Transverse colon (tissue), 3 donors: ENCODE data around the gene NFATC4.

ENCODE experiments used
- CTCF ChIP-seq, 5 experiments: fragments of 200-600 bp in 3 of 5; fragments of 450-650 bp in 2 of 5; sonication (generic) in 3 of 5; IDR thresholded peaks; 1 replicate in 2 of 5; 2 replicates in 3 of 5; pipeline ENCODE4 v1.5.1; 2016 to 2017; ENCODE audit warnings: antibody characterized with exemption in 5 of 5, inconsistent platforms in 3 of 5, mild to moderate bottlenecking in 2 of 5, moderate library complexity in 1 of 5
- EP300 ChIP-seq: sonication (generic); formaldehyde crosslinking; IDR thresholded peaks from one replicate; pipeline ENCODE4 v1.6.1; 2017; ENCODE audit warnings: antibody characterized with exemption, low read depth
- POLR2A ChIP-seq: fragments of 450-650 bp; IDR thresholded peaks from one replicate; pipeline ENCODE4 v1.6.1; 2016; ENCODE audit warnings: antibody characterized with exemption, mild to moderate bottlenecking, moderate library complexity

DNA sequence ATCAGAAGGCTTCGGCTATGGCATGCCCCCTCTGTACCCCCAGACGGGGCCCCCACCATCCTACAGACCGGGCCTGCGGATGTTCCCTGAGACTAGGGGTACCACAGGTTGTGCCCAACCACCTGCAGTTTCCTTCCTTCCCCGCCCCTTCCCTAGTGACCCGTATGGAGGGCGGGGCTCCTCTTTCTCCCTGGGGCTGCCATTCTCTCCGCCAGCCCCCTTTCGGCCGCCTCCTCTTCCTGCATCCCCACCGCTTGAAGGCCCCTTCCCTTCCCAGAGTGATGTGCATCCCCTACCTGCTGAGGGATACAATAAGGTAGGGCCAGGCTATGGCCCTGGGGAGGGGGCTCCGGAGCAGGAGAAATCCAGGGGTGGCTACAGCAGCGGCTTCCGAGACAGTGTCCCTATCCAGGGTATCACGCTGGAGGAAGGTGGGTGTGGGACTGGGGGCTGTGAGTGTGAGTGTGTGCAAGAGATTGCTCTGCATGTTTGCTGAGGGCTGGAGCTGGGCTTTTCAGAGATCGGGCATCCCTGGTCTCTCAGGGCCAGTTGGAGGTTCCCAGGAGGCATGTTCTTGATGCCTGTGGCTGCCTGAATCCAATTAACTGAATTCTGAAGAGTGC lies 8.6 kb downstream of the NFATC4 start:
- TF ChIP-seq POLR2A (no peak), CTCF (IDR thresholded peaks at IDR 0.05) (no peak), EP300 (no peak)
